ENCODE measurements around the gene DOCK4. TPM values are rescaled to one million over a fixed set of nuclear protein-coding genes. Genes with fewer than 3 reads are reported as not detected.
A peak's percentile ranks its signal among the peaks of the same experiment; 100 is the strongest.

Gene DOCK4
- total RNA-seq, 1 donor from 2014 or later, result 43.5 TPM

DNA sequence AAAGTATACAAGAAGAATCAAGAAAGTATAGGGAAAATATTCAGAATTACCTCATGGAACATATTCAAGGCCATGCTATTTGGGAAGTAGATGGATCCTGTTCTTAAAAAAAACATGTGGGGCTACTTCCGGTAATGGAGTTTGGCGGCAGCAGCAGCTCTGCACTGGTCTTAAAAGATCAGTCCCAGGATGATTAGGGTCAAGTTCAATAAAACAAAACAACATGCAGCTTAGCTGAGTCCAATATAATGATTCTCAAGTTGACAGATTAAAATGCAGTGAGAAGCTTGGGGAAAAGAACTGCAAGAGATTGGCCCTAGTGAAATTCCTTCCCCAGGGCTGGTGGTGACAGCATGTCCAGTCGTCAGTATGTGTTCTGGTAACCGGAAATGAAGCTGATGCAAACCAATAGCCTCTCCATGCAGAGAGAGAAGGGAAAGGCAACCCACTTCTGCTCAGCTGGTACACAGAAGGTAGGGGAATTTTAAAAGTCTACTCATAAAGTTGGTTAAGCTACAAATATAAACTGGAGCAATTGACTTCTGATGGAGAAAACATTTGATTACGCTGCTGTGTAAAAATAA is 338.8 kb downstream of the DOCK4 start:
- H3K9me3 ChIP-seq, result no peaks in the 10 kb centered on the region
- intact Hi-C loops (cut with DNase I), result no loop called here
- no peaks in the 10 kb centered on the region for H3K27me3 ChIP-seq
- H3K4me1 ChIP-seq, result peaks cover 0 to 3% of the 10 kb centered on the region in 2 donors
- H3K36me3 ChIP-seq, result no peaks in the 10 kb centered on the region
- TF ChIP-seq CTCF (IDR thresholded peaks at IDR 0.05), result no peak
- H3K27ac ChIP-seq, result no peak overlapping the region
- DNase-seq (ENCODE audit: low spot score in 2 of 2), result no peak
- H3K4me3 ChIP-seq, result no peak overlapping the region

DNA sequence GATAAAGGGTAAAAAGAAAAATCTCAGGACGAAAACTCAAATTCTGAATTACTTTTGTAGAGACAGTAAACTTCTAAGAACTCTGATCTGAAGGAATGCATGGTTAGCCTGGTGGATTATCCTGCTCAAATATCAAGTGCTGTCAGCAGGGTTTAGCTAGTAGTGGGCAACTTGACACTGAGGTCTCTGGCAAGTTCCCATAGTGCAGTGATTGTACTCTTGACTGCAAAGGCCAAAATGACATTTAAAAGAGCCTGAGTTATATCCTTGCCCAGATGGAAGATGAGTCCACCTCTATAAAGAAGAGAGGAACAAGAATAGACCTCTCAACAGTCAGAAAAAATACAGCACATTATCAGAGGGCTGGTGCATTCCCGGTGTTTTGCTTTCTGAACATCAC is 339.4 kb downstream of the DOCK4 start:
- no peaks in the 10 kb centered on the region for H3K9me3 ChIP-seq
- H3K27ac ChIP-seq, result no peak overlapping the region
- no peak for TF ChIP-seq CTCF (IDR thresholded peaks at IDR 0.05)
- peaks cover 0 to 3% of the 10 kb centered on the region in 2 donors for H3K36me3 ChIP-seq
- no peak overlapping the region for H3K4me3 ChIP-seq
- no peaks in the 10 kb centered on the region for H3K27me3 ChIP-seq
- H3K4me1 ChIP-seq, result peaks cover 0 to 3% of the 10 kb centered on the region in 2 donors
- DNase-seq (ENCODE audit: low spot score in 2 of 2), result no peak
- intact Hi-C loops (cut with DNase I), result no loop called here

- DNase-seq (ENCODE audit: low spot score in 2 of 2), result no peak
- no peaks in the 10 kb centered on the region for H3K27me3 ChIP-seq
- intact Hi-C loops (cut with DNase I), result no loop called here
- peaks cover 0 to 3% of the 10 kb centered on the region in 2 donors for H3K4me1 ChIP-seq
- H3K36me3 ChIP-seq, result peaks cover 0 to 3% of the 10 kb centered on the region in 2 donors
- no peak overlapping the region for H3K4me3 ChIP-seq
- TF ChIP-seq CTCF (IDR thresholded peaks at IDR 0.05), result no peak
- H3K9me3 ChIP-seq, result no peaks in the 10 kb centered on the region
- peak overlapping the region in 1 of 2 donors; percentile 22 for H3K27ac ChIP-seq
These were observed 340.8 kb downstream of the DOCK4 start for GRCh38 chr7:111865430-111865829.

DNA sequence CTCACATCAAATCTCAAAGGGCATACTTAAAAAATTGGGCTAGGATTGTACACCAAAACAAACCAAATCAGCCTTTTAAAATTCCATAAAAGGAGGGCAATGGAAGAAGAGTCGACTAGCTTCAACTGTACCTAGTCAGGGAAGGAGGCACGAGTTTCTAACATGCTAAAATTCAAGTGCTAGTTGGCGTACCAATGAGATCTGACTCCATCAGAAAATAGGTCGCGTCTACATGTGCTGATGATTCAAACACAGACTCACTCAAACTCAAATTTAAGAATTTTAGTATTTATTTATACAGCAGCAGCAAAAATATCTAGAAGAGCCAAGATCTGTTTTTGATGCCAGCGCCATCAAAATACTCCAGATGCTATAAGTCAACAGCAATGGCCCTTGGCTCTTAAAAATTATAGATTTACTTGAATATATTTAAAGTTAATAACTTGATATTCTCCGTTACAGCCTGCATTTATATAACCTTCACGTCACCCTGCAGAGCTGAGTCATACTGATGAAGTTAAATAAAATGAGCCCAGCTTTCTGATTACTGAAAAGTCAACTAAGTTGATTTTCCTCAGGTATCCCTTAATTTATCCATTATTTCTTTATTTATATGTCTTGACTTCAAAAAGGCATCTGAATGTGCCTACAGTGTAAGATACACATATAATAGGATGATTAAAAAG is 341.8 kb downstream of the DOCK4 start:
- Histone ChIP-seq H3K4me1 (peaks cover 0 to 3% of the 10 kb centered on the region in 2 donors), H3K27ac (peak overlapping the region in 1 of 2 donors; percentile 22), H3K27me3 (no peaks in the 10 kb centered on the region), H3K36me3 (peaks cover 0 to 9% of the 10 kb centered on the region in 2 donors), H3K9me3 (no peaks in the 10 kb centered on the region), H3K4me3 (no peak overlapping the region)
- no peak for DNase-seq (ENCODE audit: low spot score in 2 of 2)
- TF ChIP-seq CTCF (IDR thresholded peaks at IDR 0.05), result no peak
- intact Hi-C loops (cut with DNase I), result no loop called here

DNA sequence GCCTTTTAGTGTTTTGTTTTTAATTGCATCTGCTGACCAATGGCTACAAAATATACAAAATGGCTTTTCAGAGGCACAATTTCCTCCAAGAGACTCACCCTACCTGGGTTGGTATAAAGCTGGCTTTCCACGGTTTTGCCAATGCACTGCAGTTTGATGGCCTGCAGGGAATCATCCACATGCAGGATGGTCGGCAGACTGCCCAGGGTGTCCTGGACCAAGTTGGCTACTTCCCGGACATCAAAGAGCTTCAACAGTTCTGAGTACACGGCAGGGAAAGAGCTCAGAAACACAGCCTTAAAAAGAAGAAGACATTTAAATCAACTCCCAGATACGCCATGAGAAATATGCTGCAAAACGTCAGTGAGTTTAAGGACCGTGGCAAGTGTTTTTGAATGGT is 342.9 kb downstream of the DOCK4 start:
- Histone ChIP-seq H3K4me3 (no peak overlapping the region), H3K36me3 (peaks cover 0 to 9% of the 10 kb centered on the region in 2 donors), H3K9me3 (no peaks in the 10 kb centered on the region), H3K27me3 (no peaks in the 10 kb centered on the region), H3K27ac (no peak overlapping the region), H3K4me1 (peaks cover 0 to 3% of the 10 kb centered on the region in 2 donors)
- intact Hi-C loops (cut with DNase I), result no loop called here
- no peak for DNase-seq (ENCODE audit: low spot score in 2 of 2)
- TF ChIP-seq CTCF (IDR thresholded peaks at IDR 0.05), result no peak
